Stimulated activated CD8-positive, alpha-beta memory T cell treated with anti-CD3 and anti-CD28 coated beads, Interleukin-7, amount 100 ng/mL, for 24 hours (primary cell): ENCODE measurements around the gene SLC34A3.
"Not testable (repeated sequence)": the region's sequence is repeated elsewhere in the genome, so short reads cannot be mapped to it uniquely, and the experiment has no call there.

ENCODE experiments used
- DNase-seq: peaks from one replicate; pipeline ENCODE4 v3.0.0-alpha.2; 2020; ENCODE audit warnings: low read depth

The SLC34A3 gene

DNA sequence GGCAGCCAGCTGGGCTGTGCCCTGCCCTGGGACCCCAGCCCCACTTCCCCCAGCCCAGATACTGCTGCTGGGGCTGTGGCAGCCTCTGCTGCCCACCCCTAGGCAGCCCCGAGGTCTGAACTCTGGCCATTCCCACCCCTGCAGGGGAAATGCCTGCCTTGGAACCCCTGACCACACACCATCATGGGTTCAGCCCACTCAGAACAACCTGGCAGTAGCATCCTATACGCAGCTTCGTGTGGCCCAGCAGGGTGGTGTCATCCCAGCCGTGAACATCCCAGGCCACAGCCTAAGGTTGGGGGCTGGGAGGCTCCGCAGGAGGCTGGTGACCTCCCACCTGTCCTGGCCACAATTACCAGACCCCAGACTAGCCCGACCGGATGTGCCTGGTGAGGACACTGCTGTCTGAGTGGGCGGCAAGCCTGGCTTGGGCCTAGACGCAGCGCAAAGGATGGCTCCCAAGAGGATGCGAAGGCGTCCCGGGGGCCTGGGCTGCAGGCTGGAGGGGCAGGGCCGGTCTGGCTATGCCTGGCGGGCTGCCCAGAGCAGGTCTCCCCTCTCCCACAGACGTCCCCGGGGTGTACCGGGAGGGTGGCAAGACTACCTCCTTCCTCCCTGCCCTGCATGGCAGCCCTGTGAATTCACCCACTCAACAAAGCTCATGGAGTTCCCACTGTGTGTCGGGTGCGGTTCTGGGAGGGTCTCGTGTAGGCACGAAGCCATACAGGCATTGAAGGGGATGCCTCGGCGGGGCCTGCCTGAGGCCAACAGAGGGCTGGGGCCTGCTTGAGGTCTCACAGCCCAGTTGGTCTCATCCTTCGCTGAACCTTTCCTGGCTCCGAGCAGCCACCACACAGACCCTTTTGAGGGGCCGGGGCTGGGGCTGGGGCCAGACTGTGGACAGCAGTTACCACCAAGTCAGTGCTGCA, 1.5 kb upstream of the SLC34A3 start:
- no peak for DNase-seq

DNA sequence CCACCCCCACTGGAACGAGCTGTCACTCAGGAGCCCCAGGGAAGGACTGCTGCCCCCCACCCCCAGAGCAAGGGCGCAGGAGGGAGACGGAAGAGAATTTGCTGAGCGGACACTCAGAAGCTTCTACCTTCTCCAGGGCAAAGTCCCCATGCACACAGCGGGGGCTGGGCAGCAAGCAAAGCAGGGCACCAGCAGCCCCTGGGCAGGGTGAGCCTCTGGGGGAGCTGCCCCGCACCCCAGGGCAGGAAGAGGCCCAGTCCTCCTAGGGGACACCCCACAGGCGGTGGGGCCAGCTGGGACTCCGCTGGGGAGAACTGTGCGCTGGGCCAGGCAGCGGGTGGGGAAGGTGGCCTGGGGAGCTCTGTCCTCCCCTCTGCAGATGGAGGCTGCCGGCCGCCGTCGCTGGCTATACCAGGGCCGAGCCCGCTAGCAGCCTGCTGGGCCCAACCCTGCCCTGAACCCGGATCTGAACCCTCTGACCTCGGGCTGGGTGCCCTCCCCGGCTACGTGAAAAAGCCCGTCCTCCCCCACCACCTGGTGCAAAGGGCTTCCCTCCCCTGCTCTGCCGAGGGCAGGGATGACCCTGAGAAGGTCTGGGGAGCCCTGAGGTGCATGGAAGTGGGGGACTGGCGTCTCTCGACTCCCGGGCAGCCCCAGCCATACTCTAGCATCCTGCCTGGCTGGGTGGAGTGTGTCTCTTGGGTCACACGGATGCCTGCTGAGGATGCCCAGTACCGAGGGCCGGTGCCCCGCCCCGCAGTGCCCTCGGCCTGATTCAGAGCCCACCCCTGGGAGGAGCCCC, 597 bp upstream of the SLC34A3 start:
- DNase-seq, result no peak

- no peak for DNase-seq
Measured at GRCh38 chr9:137231372-137232039, 805 bp downstream of the SLC34A3 start.

- DNase-seq, result no peak
Measured at GRCh38 chr9:137232101-137232500, 1.4 kb downstream of the SLC34A3 start.

DNA sequence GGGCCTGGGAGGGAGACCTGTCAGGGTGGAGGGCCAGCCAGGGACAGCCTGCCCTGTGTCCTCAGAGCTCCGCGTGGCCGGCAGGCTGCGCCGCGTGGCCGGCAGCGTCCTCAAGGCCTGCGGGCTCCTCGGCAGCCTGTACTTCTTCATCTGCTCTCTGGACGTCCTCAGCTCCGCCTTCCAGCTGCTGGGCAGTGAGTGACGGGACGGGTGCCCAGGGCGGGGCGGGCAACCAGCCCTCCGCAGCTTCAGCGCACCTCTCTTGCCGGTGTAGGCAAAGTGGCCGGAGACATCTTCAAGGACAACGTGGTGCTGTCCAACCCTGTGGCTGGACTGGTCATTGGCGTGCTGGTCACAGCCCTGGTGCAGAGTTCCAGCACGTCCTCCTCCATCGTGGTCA, 1.8 kb downstream of the SLC34A3 start:
- DNase-seq, result no peak

GRCh38 chr9:137233143-137233980, 2.7 kb downstream of the SLC34A3 start:
- DNase-seq, result no peak

- DNase-seq, result no peak
Measured at GRCh38 chr9:137234055-137234697, 3.5 kb downstream of the SLC34A3 start.

DNA sequence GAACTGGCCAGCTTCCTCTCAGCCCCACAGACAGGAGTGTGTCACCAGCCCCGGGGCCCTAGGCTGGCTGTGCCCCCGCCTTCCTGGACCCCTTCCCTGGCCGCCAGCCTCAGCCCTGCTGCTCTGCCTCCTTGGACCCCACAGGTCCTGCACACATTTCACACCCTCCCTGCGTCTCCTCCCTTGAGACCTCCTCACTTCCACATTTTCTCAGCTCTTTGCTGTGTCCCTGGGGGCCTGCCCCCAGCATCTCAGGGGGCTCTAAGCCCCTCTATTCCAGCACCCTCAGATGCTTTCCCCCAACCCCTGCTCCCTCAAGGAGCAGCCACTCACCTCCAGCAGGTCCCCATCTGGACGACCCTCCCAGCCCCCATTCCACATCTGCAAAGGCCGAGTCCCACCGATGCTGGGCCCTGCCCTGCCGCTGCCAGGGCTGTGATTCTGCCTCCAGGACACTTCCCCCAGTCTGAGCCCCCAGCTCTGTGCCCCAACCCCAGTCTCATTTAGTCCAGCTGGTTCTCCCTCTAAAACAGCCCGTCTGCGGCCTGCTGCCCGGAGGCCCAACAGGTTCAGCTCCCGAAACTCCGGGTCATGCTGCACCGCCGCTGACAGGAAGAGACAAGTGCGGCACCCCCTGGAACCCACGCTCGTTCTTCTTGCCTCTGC, 4.2 kb downstream of the SLC34A3 start:
- no peak for DNase-seq

DNA sequence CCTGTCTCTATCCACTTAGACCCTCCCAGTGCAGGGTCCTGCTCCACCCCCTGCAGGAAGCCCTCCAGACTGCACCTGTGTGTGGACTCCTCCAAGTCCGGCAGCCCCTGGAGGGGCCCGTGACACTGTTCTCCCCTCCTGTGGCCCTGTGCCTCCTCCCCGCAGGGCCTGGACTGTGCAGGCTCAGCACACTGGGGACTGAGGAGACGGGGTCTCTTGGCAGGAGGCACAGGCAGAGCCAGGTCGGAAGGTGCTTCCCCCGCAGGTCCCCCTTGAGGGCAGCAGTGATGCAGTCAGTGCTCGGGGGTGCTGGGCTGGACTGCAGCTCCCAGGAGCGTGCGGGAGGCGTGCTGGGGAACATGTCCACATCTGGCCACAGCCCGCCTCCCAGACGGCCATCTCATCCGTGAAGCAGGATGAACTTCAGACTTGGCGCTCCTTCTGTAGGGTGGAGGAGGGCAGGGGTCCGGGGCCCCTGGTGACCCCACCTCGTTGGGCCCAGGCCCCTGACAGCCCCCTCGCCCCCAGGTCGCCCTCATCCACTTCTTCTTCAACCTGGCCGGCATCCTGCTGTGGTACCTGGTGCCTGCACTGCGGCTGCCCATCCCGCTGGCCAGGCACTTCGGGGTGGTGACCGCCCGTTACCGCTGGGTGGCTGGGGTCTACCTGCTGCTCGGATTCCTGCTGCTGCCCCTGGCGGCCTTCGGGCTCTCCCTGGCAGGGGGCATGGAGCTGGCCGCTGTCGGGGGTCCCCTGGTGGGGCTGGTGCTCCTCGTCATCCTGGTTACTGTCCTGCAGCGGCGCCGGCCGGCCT, 4.9 kb downstream of the SLC34A3 start:
- no peak for DNase-seq

DNA sequence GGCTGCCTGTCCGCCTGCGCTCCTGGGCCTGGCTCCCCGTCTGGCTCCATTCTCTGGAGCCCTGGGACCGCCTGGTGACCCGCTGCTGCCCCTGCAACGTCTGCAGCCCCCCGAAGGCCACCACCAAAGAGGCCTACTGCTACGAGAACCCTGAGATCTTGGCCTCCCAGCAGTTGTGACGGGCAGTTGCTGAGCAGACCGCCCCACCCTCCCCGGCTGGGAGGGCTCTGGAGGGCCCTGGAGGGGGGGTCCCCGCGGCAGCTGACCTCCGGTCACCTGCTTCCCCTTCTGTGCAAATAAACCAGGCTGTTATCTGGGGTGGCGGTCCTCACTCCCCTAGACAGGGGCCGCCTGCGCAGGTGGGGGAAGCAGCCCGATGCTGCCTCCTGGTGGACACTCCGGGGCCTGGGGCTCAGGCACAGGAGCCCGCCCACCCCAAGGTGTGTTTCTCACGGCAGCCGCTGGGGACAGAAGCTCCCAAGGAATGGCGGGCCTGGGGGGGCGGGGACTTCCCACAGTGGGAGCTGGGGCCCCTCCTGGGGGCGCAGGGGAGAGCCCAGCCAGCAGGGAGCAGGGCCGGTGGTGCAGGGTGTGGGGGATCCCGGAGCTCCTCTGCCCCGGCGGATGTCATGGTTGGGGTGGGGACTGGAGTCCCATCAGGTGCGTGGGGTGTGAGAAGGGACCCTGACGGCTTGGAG, 5.7 kb downstream of the SLC34A3 start:
- DNase-seq, result peak; percentile 80

DNA sequence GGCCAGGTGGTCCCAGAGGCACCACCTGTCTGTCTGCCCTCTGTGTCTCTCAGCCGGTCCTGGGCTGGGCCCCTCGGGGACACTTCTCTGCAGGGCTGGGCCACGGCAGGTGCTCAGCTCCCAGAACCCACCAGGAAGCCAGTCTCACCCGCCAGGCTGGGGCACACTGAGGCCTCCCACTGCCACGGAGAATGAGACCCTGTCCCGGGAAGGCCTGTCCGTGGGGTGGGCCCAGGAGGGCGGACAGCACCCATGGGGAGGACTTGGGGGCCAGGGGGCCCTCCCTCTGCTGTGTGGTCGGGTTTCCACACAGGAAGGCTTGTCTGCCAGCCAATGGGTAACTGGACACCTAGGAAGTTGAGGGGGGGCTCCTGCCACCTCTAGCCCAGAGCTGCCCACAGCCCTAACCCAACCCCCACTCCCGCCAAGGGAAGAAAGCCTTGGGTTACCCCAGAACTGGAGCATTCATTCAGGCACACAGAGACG, 6.3 kb downstream of the SLC34A3 start:
- DNase-seq, result no peak

GRCh38 chr9:137237759-137238726, 7.3 kb downstream of the SLC34A3 start:
- DNase-seq, result no peak

- not testable (repeated sequence) for DNase-seq
Measured at GRCh38 chr9:137239541-137240200, 9.0 kb downstream of the SLC34A3 start.

- DNase-seq, result peak; percentile 33
Measured at GRCh38 chr9:137240318-137240840, 9.7 kb downstream of the SLC34A3 start.

DNA sequence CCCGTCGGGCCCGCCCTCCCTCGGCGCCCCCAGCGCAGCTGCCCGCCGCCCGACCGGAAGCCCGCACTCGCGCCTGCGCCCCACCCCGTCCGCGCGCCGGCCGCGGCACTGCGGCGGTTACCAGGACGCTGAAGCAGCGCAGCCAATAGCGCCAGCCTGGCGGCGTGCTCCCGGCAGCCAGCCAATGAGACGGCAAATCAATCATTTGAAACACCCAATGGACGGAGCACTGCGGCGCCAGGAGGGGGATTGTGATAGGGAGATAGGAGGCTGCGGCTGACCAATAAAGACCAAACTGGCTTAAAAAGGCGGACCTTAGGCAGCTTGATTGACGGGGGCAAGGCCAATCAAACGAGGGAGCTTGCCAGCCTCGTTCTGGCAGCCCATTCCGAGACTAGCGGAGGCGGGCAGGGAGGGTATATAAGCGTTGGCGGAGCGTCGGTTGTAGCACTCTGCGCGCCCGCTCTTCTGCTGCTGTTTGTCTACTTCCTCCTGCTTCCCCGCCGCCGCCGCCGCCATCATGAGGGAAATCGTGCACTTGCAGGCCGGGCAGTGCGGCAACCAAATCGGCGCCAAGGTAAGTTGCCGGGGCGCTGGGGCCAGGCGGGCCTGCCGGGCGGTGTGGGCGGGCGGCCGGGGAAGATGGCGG, 10.3 kb downstream of the SLC34A3 start, which contains the start of gene TUBB4B:
TSS of gene TUBB4B (plus strand) at position 447 of the 649 bp plus-strand sequence. CDS start at position 521, 74 bp downstream.
- peak; percentile 88 for DNase-seq
